ENCODE data around the gene NTN1.
A peak's percentile ranks its signal among the peaks of the same experiment; 100 is the strongest.

NTN1 gene

DNA sequence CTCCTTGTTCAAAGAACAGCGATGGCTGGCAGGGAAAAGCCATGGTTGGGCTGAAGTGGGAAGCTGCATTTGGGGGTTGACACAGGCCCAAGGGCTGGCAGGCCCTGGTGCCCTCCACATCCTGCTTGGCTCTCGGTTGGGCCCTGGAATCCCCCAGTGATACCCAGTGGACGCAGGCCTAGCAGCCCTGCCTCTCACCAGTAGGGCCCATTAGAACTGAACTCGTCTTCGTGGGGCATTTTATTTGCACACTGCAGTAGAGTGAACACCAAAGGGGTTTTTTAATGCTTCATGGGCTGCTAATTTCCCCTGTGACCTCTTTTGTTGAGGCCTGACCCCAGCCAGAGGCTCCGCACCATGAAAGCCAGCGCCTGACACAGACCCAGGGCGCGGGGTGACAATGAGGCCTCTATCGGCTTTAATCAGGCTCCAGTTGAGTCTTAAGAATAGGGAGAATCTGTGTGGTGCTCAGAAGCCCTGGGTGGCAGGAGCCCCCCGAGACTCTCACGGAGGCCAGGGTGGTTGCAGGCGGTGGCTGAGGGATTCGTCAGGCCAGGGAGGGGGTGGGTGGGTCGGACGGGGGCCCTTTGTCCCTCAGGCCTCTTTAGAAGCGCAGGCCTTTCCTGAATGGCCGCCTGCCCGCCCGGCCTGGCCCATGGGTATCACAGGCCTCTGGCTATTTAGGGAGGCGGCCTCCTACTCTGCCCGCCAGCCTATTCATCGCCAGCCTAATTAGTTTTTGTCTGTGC lies 199.3 kb downstream of the NTN1 start:
- DNase-seq = no peak

DNA sequence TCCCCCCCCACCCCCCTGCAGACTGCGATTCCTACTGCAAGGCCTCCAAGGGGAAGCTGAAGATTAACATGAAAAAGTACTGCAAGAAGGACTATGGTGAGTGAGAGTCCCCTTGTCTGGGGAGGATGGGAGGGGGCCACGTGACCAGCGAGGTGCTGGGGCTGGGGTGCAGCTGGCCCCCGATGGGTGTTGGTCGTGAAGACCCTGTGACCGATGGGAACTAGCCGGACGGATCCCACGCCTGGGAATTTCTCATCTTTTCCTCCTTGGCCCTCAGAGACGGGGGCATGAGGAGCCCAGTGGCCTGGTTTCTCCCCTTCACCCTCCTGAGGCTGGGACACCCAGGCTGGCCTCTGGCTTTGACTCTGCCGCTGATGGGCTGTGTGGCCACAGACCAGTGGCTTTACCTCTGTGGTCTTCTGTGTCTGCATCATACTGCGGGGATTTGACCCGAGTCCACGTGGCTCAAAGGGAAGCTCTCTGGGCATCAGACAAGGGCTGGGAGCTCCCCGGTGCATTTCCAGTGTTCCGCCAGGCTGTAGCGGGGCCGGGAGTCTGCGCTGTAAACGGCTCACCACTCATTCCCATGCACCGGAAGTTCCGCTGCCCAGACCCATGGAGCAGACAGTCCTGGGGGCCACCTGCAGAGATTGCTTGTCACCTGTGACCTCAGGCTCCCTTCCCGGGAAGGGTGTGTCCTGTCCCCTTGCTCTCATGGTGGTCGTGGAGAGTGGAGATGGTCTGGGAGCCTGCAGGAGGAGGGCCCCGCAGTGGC lies 200.0 kb downstream of the NTN1 start:
- no peak for DNase-seq

DNA sequence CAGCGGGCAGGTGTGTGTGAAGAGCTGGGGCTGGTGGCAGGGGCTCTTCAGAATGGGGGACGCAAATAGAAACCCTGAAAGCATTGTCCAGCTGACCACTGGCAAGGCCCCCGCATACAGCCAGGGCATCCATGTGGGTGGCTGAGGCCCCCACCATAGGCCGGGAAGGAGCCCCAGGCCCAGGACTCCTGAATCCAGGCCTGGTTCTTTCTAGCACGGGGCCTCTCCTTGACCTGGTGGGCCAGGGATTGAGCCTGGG lies 200.5 kb downstream of the NTN1 start:
- no peak for DNase-seq

DNA sequence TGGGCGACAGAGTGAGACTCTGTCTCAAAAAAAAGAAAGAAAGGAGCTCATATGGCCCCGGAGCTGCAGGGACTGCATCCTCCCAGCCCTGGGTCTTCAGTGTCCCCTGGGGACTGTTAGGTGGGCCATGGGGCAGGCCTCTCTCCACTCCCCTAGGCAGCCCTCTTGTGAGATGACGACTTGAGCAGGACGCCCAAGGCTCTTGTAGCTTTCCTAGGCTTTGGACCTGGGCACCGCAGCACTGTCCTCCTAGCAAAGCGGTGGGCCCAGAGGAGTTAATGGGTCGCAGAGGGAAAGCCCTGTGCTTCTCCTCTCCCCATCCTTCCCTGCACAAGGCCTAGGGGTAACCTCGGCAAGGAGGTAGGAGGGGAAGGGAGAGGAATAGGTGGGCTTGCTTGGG lies 202.2 kb downstream of the NTN1 start:
- DNase-seq = no peak

DNA sequence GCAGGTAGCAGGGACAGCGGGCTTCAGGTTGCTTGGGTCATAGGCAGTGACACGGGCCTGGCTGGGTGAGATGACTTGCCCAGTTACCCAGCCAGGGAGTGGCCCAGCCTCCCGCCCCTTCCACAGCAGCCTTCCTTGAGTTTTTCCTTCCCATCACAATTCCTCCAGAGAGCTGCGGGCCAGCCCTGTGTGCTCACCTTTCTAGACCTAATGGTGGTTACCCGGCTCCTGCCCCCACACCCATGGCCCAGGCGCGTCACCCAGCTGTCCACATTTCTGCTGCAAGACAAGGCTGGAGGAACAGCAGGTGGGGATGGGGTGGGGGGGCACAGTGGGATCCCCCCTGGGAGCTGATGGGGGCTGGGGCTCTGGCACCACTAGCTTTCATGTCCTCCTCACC lies 203.2 kb downstream of the NTN1 start:
- DNase-seq = no peak

DNA sequence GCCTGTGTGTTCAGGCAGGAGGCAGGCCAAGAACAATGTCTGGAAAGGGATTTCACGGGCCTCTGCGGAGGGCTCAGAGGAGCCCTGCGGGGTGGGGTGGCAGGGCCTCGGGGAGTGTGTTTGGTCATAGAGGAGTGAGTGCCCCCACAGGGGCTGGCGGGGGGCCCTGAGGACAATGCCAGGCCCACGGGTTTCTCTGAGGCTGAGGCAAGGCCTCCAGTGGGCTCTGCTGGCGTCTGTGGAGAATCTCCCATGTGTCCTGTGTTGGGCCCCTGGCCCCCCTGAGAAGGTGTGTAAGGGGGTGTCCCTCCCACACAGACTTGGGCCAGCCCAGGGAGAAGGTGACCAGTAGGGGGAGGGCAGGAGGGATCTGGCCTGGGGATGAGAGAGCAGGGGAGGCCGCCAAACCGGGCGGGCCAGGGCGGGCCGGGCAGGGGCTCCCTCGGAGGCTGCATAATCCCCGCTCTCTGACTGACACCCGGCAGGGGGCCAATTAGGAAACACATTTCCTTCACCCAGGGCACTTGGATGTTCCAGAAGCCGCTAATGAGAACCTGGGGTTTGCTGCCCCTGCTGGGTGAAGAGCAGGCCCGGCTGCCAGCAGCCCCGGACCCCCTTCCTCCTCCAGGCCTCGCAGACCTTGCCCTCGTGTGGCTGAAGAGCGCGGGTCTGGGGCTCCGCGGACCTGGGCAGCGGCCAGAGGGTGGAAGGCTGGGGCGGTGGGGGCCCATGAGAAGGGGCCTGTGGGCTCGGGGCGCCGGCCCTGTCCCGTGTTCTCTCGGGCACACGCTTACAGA lies 204.2 kb downstream of the NTN1 start:
- no peak for DNase-seq

DNA sequence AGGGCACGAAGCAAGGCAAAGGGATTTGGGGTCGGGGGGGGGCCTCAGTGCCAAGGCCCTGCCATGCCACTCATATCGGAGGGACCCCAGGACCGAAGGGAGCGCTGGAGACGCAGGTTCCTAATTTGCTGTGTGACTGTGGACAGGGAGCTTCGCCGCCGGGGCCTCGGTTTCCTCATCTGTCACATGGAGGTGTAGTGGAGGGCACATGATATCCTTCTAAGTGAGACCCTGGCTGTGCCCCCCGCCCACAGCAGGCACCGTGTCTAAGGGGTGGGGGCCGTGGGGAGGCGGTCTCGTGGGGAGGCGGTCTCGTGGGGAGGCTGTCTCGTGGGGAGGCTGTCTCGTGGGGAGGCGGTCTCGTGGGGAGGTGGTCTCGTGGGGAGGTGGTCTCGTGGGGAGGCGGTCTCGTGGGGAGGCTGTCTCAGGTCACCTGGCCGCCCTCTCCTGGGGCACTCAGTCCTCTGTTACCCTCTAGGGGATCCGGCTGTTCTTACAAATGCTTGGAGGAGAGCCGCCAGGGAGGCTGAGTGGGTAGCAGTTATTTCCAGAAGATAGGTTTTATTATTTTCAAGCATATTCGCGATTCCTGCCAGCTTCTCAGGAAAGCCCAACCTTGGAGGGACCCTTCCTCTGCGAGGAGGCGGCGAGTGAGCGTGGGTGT lies 205.0 kb downstream of the NTN1 start:
- no peak for DNase-seq

DNA sequence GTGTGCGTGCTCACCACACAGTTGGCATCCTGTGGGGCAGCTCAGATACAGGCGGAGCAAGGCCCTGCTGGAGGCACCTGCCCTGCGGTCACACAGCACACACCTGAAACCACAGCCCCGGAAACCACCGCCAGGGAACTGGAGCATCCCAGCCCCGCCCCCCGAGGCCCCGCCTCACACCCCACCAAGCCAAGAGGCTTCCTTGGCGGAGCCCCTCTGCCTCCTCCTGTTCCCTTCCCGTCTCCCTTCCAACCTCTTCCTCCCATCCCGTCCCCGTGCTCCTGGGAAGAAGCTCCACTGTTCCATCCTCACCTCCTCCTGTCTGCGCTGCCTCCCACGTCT lies 205.5 kb downstream of the NTN1 start:
- no peak for DNase-seq

DNA sequence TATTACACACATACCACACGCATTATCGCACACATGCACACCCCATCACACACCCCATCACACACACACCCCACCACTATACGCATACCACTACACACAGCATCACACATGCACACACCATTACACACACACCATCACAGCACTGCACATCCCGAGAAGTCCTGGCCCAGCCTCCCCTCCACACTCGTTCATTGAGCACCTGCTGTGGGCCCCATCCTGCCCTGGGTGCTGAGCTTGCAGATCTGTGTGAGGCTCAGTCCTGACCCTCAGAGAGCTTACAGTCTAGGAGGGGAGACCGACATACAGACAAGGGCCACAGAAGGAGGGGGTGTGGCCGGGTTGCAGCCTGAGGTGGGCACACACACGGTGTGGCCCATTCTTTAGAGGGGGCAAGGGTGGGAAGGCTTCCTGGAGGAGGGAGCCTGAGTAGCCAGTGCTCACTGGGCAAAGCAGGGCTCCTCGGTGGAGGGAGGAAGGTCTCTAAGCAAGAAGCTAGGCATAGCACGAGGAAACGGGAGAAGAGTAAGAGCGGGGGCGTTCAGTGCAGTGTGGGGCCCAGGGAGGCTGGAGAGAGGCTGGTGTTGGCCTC lies 206.6 kb downstream of the NTN1 start:
- no peak for DNase-seq

DNA sequence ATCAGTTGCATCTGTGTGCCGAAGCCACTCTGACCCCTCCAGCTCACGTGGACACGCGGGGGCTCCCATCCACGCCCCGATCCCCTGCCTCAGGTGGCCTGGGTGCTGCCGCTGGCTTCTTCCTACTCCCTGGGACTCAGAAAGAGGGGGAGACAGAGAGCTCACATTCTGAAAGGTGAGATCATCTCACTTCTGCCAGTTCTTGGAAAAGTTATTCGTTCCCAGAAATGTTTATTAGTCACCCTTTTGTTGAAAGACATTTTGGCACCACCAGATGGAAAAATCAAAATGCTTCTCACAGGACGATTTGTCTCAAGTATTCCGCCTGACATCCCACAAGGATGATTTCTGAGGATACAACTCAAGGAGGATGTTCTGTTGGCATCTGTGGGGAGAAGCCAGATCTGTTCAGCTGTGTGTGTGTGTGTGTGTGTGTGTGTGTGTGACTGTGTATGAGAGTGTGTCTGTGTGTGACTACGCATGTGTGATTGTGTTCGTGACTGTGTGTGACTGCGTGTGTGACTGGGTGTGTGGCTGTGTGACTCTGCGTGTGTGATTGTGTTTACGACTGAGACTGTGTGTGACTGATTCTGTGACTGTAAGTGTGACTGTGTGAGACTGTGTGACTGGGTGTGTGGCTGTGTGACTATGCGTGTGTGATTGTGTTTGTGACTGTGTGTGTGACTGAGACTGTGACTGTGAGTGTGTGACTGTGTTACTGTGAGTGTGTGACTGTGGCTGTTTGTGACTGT lies 207.3 kb downstream of the NTN1 start:
- peak; percentile 84 for DNase-seq

DNA sequence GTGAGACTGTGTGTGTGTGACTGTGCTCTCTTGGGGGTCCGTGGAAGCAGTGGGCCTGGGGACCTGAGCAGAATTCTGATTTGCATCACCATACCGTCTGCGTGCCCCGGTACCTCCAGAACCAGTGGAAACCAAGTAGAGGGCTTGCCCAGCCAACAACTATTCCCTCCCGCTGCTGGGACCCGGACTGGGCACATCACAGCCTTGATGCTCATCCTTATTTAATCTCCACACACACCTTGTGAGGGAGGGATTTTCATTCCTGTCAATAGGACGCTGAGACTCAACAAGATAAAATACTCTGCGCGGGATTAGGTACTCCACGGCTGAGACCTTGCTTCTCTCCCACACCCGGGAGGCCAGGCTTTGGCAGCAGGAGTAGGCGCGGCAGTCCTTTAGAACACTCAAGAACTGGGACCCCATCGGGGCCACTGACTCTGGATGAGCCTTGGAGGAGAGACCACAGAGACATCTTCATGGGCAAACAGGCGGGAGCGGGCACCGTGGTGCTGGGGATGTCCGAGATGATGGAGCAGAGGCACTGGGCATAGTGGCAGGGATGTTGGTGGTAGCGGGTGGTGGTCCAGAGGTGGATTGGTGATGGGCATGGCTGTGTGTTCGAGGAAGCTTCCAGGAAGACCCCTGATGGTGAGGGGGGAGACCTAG lies 208.0 kb downstream of the NTN1 start:
- no peak for DNase-seq

DNA sequence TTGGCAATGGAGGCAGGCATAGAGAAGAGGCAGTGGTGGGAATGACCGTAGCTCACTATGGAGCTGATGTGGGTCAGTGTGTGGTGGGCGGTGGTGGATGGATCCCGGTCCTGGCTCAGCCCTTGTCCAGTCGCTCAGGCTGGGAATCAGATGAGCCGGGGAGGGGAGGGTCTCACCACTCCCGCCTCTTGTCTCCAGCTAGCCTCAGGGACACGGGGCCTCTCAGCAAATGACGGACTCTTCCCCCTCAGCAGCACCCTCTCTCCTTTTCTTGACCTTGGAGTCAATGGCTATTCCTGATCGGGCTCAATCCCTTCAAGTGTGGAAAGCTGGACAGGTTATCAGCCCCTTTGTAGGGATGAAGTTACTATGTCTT lies 208.5 kb downstream of the NTN1 start:
- no peak for DNase-seq

DNA sequence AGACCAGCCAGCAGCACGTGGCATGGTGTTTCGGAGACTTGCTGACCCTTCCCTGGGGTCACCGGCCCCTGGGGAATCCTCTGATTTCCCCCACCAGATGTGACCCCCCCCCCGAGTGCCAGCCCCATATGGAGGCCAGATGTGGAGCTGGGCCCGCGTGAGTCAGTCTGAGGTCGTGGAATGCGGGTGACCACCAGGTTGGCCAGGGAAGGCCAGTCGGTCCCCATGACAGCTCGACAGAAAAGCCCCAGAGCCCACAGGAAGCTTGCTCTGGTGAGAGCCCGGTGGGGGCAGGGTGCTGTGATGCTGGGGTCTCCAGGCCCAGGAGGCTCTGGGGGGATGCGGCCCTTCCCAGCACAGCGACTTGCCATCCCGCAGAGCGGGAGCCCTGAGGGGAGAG lies 209.0 kb downstream of the NTN1 start:
- DNase-seq = no peak

DNA sequence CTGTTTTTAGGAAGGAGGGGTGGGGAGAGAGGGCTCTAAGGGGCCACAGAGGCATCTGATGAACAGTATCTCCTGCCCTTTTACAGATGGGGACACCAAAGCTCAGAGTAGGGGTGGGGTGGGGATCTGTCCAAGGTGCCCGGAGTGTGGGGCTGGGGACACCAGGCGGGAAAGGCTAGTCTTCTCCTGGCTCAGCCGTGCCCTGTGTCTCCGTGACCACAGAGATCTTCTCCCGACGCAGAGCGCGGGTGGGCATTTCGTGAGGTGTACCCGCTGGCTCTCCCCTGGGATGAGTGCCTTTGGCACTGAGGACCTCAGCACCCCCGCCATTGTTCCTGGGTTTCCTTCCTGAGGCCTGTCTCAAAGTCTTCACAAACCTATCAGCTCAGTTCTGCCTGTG lies 209.6 kb downstream of the NTN1 start:
- no peak for DNase-seq

DNA sequence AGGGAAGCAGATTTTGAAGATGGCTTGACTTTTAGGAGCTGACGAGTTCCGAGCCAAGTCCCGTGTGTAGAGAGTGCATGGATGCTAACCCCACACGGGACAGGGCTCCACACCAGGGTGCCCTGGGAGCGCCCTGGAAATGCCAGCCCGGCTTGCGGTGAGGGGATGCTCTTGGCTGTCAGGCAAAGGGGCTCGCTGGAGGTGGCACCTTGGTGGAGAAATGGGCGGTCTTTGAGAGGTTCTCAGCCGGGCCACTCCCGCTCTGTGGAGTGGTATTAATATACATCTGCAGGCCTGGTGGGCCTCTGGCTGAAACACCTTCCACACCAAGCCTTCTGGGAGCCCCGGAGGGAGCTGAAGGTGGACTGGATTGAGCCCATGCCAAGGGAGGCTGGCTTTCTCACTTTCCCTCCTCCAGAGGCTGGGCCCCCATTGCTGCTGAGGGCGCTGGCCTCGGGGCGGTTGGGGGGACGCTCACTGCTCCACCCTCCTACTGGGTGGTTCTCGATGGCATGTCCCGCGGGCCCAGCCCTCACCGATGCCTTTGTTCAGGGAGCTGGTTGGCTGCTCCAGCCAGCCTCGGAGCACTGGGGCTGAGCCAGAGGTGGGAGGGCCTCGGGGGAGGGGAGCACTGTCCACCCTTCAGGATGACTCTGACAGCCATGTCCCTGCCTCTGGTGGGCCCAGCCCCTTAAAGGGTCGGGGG lies 210.3 kb downstream of the NTN1 start:
- DNase-seq = no peak

DNA sequence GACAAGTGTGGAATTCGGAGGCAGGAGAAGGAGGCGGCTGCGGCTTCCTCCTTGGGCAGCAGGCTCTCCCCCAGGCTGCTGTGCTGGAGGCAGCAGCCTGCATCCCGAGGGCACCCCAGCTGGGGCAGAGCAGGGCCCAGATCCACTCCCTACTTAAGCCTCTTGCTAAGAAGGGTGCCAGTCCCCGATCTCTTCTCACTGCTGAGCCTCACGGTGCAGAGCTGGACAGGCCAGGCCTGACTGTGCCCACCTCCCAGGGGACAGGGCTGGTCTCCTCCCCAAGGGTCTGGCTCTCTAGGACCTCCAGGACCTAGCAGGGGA lies 210.8 kb downstream of the NTN1 start:
- DNase-seq = no peak

DNA sequence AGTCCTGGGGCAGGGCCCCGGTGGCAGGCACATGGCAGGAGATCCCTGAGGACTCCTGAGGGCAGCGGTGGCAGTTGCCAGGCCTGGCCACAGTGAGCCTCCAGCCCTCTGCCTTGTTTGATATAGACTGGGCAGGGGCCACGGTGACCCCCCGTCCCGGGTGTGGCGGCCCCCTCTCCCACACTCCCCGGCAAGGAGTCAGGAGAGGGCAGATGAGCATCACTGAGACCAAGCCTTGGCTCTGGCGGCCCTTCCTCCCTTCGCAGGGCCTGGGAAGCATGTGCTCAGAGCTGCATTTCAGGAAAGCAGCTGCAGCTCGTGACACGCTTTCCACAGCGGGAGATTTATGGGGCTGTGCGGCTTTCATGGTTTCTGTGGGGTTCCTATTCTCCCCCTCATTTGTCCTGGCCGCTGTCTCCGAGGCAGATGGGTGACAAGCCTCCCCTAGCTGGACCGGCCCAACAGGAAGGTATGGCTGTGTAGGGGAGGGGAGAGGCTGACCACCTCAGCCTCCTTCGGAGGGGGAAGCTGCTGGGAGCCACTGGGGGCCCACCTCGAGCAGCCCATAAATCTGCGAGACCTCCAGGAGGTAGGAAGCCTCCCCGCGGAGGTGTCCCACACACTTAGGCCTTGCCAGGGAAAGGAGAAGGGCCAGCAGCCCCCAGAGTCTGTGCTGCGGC lies 211.4 kb downstream of the NTN1 start:
- DNase-seq = no peak

DNA sequence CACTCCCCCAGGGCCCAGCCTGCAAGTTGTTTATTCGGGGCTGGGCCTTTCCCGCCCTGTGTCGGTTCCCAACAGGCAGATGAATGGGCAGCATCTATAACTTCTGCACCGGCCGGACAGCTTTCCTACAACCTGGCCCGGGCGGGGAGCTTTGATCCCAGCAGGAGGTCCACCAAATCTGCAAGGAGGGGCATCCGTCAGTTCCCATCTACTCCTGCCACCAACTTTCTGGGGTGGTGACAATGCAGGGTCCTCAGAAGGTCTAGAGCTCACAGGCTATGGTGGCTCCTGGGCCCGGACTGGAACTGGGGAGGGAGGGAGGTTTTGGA lies 211.9 kb downstream of the NTN1 start:
- no peak for DNase-seq

DNA sequence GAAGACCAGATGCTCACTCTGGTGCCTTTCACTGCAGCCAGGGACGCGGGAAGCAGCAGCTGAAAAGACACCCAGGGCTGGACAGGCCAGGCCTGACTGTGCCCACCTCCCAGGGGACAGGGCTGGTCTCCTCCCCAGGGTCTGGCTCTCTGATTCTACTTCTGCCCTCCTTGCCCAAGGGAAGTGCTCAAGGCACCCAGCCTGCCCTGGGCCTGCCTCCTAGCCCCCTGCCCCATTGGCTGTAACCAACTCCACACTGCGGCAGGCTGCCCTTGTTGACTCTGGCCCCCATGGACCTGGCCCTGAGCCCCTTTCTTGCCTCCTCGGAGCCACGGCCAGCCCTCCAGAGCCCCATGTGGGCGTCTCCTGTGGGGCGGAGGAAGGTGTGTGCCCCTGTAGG lies 212.5 kb downstream of the NTN1 start:
- no peak for DNase-seq

DNA sequence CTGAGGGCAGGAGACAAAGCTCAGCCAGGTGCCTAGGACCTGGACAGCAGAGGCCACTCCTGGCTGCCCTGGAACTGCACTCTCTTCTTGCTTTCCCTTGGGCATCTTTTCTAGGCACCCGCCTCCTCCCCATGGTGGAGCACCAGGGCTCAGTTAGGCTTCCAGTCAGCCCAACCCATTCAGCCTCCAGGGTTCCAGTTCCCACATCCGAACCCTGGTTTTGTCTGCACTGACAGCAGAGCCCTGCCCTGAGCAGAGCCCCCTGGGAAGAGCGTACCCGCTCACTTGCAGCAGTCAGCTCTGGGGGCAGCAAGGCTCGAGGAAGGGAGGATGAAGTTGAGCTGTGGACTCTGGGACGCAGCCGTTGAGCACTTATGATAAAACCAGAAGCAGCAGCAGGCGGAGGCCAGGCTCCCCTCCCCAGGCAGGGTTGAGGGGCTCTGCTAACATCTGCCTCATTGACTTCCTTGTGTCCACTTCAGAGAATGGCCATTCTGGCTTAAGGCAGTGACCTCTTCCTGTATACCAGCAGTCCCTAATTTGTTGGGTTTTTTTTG lies 213.2 kb downstream of the NTN1 start:
- no peak for DNase-seq

DNA sequence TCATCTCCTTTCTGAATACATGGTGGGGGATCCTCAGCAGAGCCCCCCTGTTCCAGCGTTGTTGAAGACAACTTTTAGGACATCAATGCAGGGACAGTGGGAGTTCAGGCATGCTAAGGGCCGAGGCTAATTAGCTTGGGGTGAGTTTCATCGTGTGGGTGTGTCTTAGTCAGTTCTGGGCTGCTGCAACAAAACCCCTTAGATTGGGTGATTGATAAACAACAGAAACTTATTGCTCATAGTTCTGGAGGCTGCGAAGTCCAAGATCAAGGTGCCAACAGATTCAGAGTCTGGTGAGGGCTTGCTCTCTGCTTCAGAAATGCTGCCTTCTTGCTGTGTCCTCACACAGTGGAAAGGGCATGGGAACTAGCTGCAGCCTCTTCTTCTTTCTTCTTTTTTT lies 214.0 kb downstream of the NTN1 start:
- DNase-seq = no peak

Measured in NCI-H226 (cell line).